Measurements from ENCODE around the gene MAP1B. TPM values are rescaled to one million over a fixed set of nuclear protein-coding genes. Genes with fewer than 3 reads are reported as not detected.

The MAP1B gene
- polyA plus RNA-seq, 1 donor from 2014 or later, result 234 TPM

GRCh38 chr5:72071906-72072305 lies 35.4 kb upstream of the MAP1B start:
- Histone ChIP-seq H4K20me1 (ENCODE audit: insufficient read depth) (no peaks in the 10 kb centered on the region), H3K9ac (ENCODE audit: low read length) (no peak overlapping the region), H3K9me3 (ENCODE audit: low read length) (no peaks in the 10 kb centered on the region), H3F3A (ENCODE audit: insufficient read depth, low read length, poor library complexity, severe bottlenecking) (no peaks in the 10 kb centered on the region), H3K4me3 (ENCODE audit: low read length) (no peak overlapping the region), H2AFZ (ENCODE audit: low read depth, low read length) (no peak overlapping the region), H3K36me3 (ENCODE audit: insufficient read depth, low read length) (no peaks in the 10 kb centered on the region), H3K9me2 (ENCODE audit: insufficient read depth, low read length) (no peaks in the 10 kb centered on the region), H3K27me3 (ENCODE audit: insufficient read depth, low read depth, low read length) (no peaks in the 10 kb centered on the region), H3K79me2 (replicated peaks; ENCODE audit: insufficient read depth, low read length) (no peaks in the 10 kb centered on the region), H3K27ac (ENCODE audit: low read length) (no peak overlapping the region), H3K4me2 (ENCODE audit: low read length) (no peak overlapping the region)
- TF ChIP-seq EZH2 (IDR thresholded peaks at IDR 0.05; ENCODE audit: borderline replicate concordance, insufficient read depth, low read length, poor library complexity, severe bottlenecking), result no peak
- no peak for TF ChIP-seq REST (IDR thresholded peaks at IDR 0.05; ENCODE audit: borderline replicate concordance)
- no peak for TF ChIP-seq RAD21 (conservative IDR thresholded peaks at IDR 0.05)
- TF ChIP-seq EP300 (conservative IDR thresholded peaks at IDR 0.05; ENCODE audit: poor library complexity, severe bottlenecking), result no peak
- TF ChIP-seq SMC3 (conservative IDR thresholded peaks at IDR 0.05; ENCODE audit: poor library complexity), result no peak
- TF ChIP-seq POLR2AphosphoS5 (IDR thresholded peaks at IDR 0.05), result no peak

- no peaks in the 10 kb centered on the region for H3K9me3 ChIP-seq (ENCODE audit: low read length)
- TF ChIP-seq CTCF (IDR thresholded peaks at IDR 0.05; ENCODE audit: poor library complexity, severe bottlenecking) (no peak), TAF1 (IDR thresholded peaks at IDR 0.05; ENCODE audit: low read depth) (no peak), EP300 (conservative IDR thresholded peaks at IDR 0.05; ENCODE audit: poor library complexity, severe bottlenecking) (no peak), POLR2AphosphoS5 (IDR thresholded peaks at IDR 0.05) (no peak)
- H3K9ac ChIP-seq (ENCODE audit: low read length), result no peak overlapping the region
- H3K4me3 ChIP-seq (ENCODE audit: low read length), result no peak overlapping the region
- H3K4me2 ChIP-seq (ENCODE audit: low read length), result no peak overlapping the region
- no peak overlapping the region for H2AFZ ChIP-seq (ENCODE audit: low read depth, low read length)
- no peaks in the 10 kb centered on the region for H3F3A ChIP-seq (ENCODE audit: insufficient read depth, low read length, poor library complexity, severe bottlenecking)
- H3K27me3 ChIP-seq (ENCODE audit: insufficient read depth, low read depth, low read length), result no peaks in the 10 kb centered on the region
- no peaks in the 10 kb centered on the region for H3K36me3 ChIP-seq (ENCODE audit: insufficient read depth, low read length)
- no peak overlapping the region for H3K27ac ChIP-seq (ENCODE audit: low read length)
- H3K79me2 ChIP-seq (replicated peaks; ENCODE audit: insufficient read depth, low read length), result no peaks in the 10 kb centered on the region
- no peaks in the 10 kb centered on the region for H3K9me2 ChIP-seq (ENCODE audit: insufficient read depth, low read length)
- H4K20me1 ChIP-seq (ENCODE audit: insufficient read depth), result no peaks in the 10 kb centered on the region
Measured at GRCh38 chr5:72074251-72074650, 33.0 kb upstream of the MAP1B start.

GRCh38 chr5:72075461-72075860 lies 31.8 kb upstream of the MAP1B start:
- no peaks in the 10 kb centered on the region for H3K9me3 ChIP-seq (ENCODE audit: low read length)
- no peak overlapping the region for H2AFZ ChIP-seq (ENCODE audit: low read depth, low read length)
- no peaks in the 10 kb centered on the region for H3K36me3 ChIP-seq (ENCODE audit: insufficient read depth, low read length)
- TF ChIP-seq CTCF (IDR thresholded peaks at IDR 0.05; ENCODE audit: poor library complexity, severe bottlenecking) (no peak), MXI1 (conservative IDR thresholded peaks at IDR 0.05; ENCODE audit: poor library complexity, severe bottlenecking) (no peak), SMC3 (conservative IDR thresholded peaks at IDR 0.05; ENCODE audit: poor library complexity) (no peak), REST (IDR thresholded peaks at IDR 0.05; ENCODE audit: borderline replicate concordance) (no peak), TAF1 (IDR thresholded peaks at IDR 0.05; ENCODE audit: low read depth) (no peak)
- no peaks in the 10 kb centered on the region for H3K27me3 ChIP-seq (ENCODE audit: insufficient read depth, low read depth, low read length)
- H3K9ac ChIP-seq (ENCODE audit: low read length), result no peak overlapping the region
- H3K4me2 ChIP-seq (ENCODE audit: low read length), result no peak overlapping the region
- no peaks in the 10 kb centered on the region for H3F3A ChIP-seq (ENCODE audit: insufficient read depth, low read length, poor library complexity, severe bottlenecking)
- H4K20me1 ChIP-seq (ENCODE audit: insufficient read depth), result no peaks in the 10 kb centered on the region
- H3K4me3 ChIP-seq (ENCODE audit: low read length), result no peak overlapping the region
- no peaks in the 10 kb centered on the region for H3K79me2 ChIP-seq (replicated peaks; ENCODE audit: insufficient read depth, low read length)
- H3K9me2 ChIP-seq (ENCODE audit: insufficient read depth, low read length), result no peaks in the 10 kb centered on the region
- H3K27ac ChIP-seq (ENCODE audit: low read length), result no peak overlapping the region
